Psoas muscle (tissue), 8 donors: Measurements from ENCODE around the gene PHC2. TPM values are rescaled to one million over a fixed set of nuclear protein-coding genes. Genes with fewer than 3 reads are reported as not detected.

Experiments used
- ATAC-seq, 4 donors: fragments of 200-7000 bp; cut with Tn5 transposase; one replicate each; pipeline ENCODE4 v1.9.1; 2020; ENCODE audit warnings: moderate library complexity in 3 of 4, mild to moderate bottlenecking in 2 of 4
- DNase-seq, 2 donors: peaks; one replicate each; pipeline ENCODE4 v3.0.0-alpha.2; 2020
- H3K27ac ChIP-seq: fragments of 200-600 bp; one replicate; pipeline ENCODE4 v1.8.0; 2022
- H3K27me3 ChIP-seq, 3 donors: fragments of 200-600 bp in 1 of 3; one replicate each; pipeline versions ENCODE4 v1.6.1 to v1.8.0; 2013 to 2022; ENCODE audit warnings: low read length in 2 of 3, mild to moderate bottlenecking in 2 of 3, moderate library complexity in 1 of 3; ENCODE audit not compliant: insufficient read depth in 3 of 3
- H3K36me3 ChIP-seq, 2 donors: fragments of 200-600 bp in 1 of 2; one replicate each; pipeline versions ENCODE4 v1.6.1 to v1.8.0; 2013 to 2022; ENCODE audit warnings: low read depth in 1 of 2, mild to moderate bottlenecking in 1 of 2, moderate library complexity in 1 of 2; ENCODE audit not compliant: insufficient read depth in 1 of 2
- H3K4me1 ChIP-seq: fragments of 200-600 bp; one replicate; pipeline ENCODE4 v1.8.0; 2022
- H3K4me3 ChIP-seq: fragments of 200-600 bp; one replicate; pipeline ENCODE4 v1.8.0; 2022; ENCODE audit warnings: mild to moderate bottlenecking
- H3K9me3 ChIP-seq: fragments of 200-600 bp; one replicate; pipeline ENCODE4 v1.8.0; 2022
- CTCF ChIP-seq: fragments of 200-600 bp; IDR thresholded peaks from one replicate; pipeline ENCODE4 v1.8.0; 2022; ENCODE audit warnings: antibody characterized with exemption
- WGBS, 3 donors: extraction: QIAGEN DNeasy Blood & Tissue Kit; methylation state at CpG; one replicate each; pipeline versions ENCODE4 v1.1.6 to v1.1.7; 2013; 5-methylcytosine and 5-hydroxymethylcytosine counted together
- intact Hi-C, 2 donors: fragments of 100-400 bp; cut with DNase I; formaldehyde crosslinking; loops; one replicate each; pipeline versions ENCODE4 v1.11.0 to v1.14.2; 2022
- polyA plus RNA-seq, 3 donors: library from polyadenylated mRNA; stranded (reverse); fragments of 200-250 nt; gene quantifications; one replicate each; pipeline ENCODE4 v1.2.3, GENCODE V29; 2013
- total RNA-seq, 4 donors: library from RNA; stranded (reverse); fragmentation: NEBNext Ultra II Directional in 2 of 4; extraction: Animal tissue kit (Norgen Biotek cat#: 25700) in 2 of 4; gene quantifications; one replicate each; pipeline versions ENCODE4 v1.2.1 to v1.2.4, GENCODE V29; 2021 to 2023
- donor health status: healthy with polysubstance abuse.
- donor health status: DM: no; HTN: no; CAD: no; lungs with moderate emphysema.
- donor health status: Bipolar disorder and iron deficiency.
- donor health status: healthy.
- donor health status: DM: yes; HTN: yes; CAD: no.
- donor health status: DM: no; HTN: no; CAD: no.
- donor health status: DM: no; HTN: no; CAD: no.
- donor health status: DM: yes; HTN: yes; CAD: no.

Gene PHC2
- total and polyA plus RNA-seq, 7 donors = 74.1 to 427 (median 338) TPM

DNA sequence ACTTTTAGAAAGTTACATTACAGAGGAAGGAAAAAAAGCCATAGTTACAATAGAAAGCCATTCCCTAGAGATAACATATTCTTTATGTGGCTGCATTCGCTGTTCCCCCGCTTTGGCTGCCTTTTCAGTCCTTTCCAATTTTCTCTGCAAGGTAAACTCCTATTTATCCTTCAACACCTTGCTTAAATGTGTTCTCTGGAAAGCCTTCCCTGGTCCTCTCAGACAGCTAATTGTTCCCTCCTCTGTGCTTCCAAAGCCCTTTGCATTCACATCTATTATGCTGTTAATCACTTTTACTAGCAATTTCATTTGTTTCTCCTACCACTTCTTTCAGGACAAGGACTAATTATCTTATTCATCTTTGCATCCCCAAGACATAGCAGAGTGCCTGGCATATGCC is 1.6 kb downstream of the PHC2 start:
- intact Hi-C loops = loop anchor here in 1 of 2 donors (5.0 kb wide), 1 partner anchor 37 kb away; no protein-coding TSS in a partner anchor

DNA sequence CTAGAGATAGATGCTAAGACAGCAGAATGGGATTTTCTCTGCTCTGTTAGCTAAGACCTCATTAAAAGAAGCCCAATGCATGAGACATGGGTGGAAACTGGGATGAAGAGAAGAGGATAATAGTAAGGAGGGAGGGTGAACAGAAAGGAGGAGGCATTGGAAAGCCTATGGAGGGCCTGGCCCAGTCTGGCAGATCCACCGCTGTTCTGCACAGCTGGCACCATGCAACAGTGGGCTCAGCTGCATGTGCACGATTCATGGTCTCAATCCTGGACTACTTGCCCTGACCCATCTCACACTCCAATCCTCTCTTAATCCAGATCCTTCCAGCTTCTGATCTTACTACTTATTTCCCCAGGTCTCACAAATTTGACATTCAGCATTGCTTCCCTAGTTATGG is 2.2 kb downstream of the PHC2 start:
- TF ChIP-seq CTCF = no peak
- Histone ChIP-seq H3K4me1 (peaks cover 33% of the 10 kb centered on the region), H3K4me3 (peak overlapping the region; percentile 14), H3K27me3 (no peaks in the 10 kb centered on the region), H3K27ac (peak overlapping the region; percentile 60), H3K9me3 (no peaks in the 10 kb centered on the region), H3K36me3 (peaks cover 2 to 6% of the 10 kb centered on the region in 2 donors)
- intact Hi-C loops = loop anchor here in 1 of 2 donors (5.0 kb wide), 1 partner anchor 36 kb away; no protein-coding TSS in a partner anchor
- WGBS, 3 donors = 25 to 47% (median 42%) methylated on average over 2 of the region's 2 CpGs
- ATAC-seq = no peak
- no peak for DNase-seq

More for the DNA sequence above, 1.6 kb downstream of the PHC2 start:
- H3K27ac ChIP-seq = peak overlapping the region; percentile 89
- no peak for ATAC-seq
- no peaks in the 10 kb centered on the region for H3K27me3 ChIP-seq
- no peak for DNase-seq
- WGBS, 3 donors = 89 to 94% (median 90%) methylated on average over 2 of the region's 2 CpGs
- H3K4me1 ChIP-seq = peaks cover 33% of the 10 kb centered on the region
- peak overlapping the region; percentile 91 for H3K4me3 ChIP-seq
- no peaks in the 10 kb centered on the region for H3K9me3 ChIP-seq
- H3K36me3 ChIP-seq = peaks cover 2 to 6% of the 10 kb centered on the region in 2 donors
- no peak for TF ChIP-seq CTCF

- WGBS, 3 donors = 23 to 38% (median 30%) methylated on average over 3 of the region's 3 CpGs
- Histone ChIP-seq H3K36me3 (peaks cover 2 to 6% of the 10 kb centered on the region in 2 donors), H3K27me3 (no peaks in the 10 kb centered on the region), H3K4me3 (no peak overlapping the region), H3K27ac (peak overlapping the region; percentile 60), H3K9me3 (no peaks in the 10 kb centered on the region), H3K4me1 (peaks cover 33% of the 10 kb centered on the region)
- intact Hi-C loops = loop anchor here in 1 of 2 donors (2.0 to 5.0 kb wide), 2 partner anchors 14 to 35 kb away; no protein-coding TSS in a partner anchor
- no peak for TF ChIP-seq CTCF
- no peak for ATAC-seq
- DNase-seq = no peak
Measured at GRCh38 chr1:33426916-33427315, 4.0 kb downstream of the PHC2 start.

DNA sequence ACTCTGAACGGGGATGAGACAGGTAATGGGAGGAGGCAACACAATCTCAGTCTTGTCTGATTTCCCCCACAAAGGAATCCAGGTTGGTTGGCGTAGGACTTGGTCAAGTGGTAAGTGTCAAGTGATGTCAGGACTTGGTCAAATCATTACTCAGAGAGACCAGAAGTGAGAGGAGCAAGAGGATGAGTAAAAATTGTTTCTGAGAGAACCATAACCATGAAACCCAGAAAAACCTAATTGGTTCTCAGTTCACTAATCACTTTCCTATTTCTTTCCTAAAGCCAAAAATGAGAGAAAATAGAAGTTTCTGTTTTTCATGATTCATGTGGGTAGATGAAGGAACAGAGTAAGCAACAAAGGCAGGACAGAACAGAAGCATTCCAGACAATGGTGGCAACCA is 5.0 kb downstream of the PHC2 start:
- Histone ChIP-seq H3K27me3 (no peaks in the 10 kb centered on the region), H3K36me3 (peaks cover 2 to 6% of the 10 kb centered on the region in 2 donors), H3K27ac (no peak overlapping the region), H3K4me3 (no peak overlapping the region), H3K9me3 (no peaks in the 10 kb centered on the region), H3K4me1 (peaks cover 33% of the 10 kb centered on the region)
- WGBS, 3 donors = 90 to 96% (median 96%) methylated on average over 2 of the region's 2 CpGs
- intact Hi-C loops = loop anchor here in 1 of 2 donors (2.0 to 5.0 kb wide), 2 partner anchors 13 to 34 kb away; no protein-coding TSS in a partner anchor
- no peak for DNase-seq
- TF ChIP-seq CTCF = no peak
- no peak for ATAC-seq

- H3K36me3 ChIP-seq = peaks cover 2 to 6% of the 10 kb centered on the region in 2 donors
- no peak for DNase-seq
- TF ChIP-seq CTCF = no peak
- ATAC-seq = no peak
- peaks cover 30% of the 10 kb centered on the region for H3K4me1 ChIP-seq
- WGBS, 3 donors = 68 to 90% (median 73%) methylated on average over 2 of the region's 2 CpGs
- no peak overlapping the region for H3K4me3 ChIP-seq
- no peak overlapping the region for H3K27ac ChIP-seq
- H3K27me3 ChIP-seq = no peaks in the 10 kb centered on the region
- intact Hi-C loops = loop anchor here in 1 of 2 donors (5.0 kb wide), 1 partner anchor 32 kb away; no protein-coding TSS in a partner anchor
- no peaks in the 10 kb centered on the region for H3K9me3 ChIP-seq
Measured at GRCh38 chr1:33424610-33425009, 6.3 kb downstream of the PHC2 start.
